ENCODE measurements around the gene GJB5.

Gene GJB5

DNA sequence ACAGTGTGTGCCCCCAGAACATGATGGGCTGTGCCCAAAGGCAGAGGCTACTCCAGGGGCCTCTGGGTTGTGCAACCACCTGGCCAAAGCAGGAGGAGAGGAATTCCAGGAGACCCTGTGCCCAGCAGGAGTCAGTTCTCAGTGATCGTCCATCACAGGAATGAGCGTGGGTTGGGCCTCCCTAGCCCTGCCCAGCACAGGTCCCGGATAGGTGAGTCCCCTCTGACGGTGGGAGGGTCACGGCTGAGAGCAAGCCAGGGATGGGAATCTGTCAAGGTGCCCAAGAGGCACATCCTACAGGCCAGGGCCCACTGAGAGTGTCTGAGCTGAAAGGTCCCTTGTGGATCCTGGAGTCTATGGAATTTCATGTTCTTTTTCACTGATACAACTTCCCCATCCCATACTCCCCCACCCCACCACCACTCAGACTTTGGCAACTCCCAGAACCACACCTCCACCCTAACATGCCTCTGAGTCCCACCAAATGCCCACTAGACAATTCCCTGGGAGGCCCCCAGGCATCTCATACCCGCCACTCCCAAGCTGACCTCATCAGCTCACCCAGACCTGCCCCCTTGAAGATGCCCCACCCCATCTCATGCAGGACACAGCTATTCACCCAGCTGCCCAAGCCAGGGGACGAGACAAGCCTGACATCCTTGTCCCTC lies 7.8 kb downstream of the GJB5 start:
- H3K4me3 ChIP-seq (ENCODE audit: low read length, poor library complexity, severe bottlenecking), result no peak overlapping the region
- H3K36me3 ChIP-seq (ENCODE audit: insufficient read depth, low read length), result no peaks in the 10 kb centered on the region
- no peak for TF ChIP-seq EZH2phosphoT487 (IDR thresholded peaks at IDR 0.05; ENCODE audit: borderline replicate concordance)
- TF ChIP-seq, protein P1, sequence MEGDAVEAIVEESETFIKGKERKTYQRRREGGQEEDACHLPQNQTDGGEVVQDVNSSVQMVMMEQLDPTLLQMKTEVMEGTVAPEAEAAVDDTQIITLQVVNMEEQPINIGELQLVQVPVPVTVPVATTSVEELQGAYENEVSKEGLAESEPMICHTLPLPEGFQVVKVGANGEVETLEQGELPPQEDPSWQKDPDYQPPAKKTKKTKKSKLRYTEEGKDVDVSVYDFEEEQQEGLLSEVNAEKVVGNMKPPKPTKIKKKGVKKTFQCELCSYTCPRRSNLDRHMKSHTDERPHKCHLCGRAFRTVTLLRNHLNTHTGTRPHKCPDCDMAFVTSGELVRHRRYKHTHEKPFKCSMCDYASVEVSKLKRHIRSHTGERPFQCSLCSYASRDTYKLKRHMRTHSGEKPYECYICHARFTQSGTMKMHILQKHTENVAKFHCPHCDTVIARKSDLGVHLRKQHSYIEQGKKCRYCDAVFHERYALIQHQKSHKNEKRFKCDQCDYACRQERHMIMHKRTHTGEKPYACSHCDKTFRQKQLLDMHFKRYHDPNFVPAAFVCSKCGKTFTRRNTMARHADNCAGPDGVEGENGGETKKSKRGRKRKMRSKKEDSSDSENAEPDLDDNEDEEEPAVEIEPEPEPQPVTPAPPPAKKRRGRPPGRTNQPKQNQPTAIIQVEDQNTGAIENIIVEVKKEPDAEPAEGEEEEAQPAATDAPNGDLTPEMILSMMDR (conservative IDR thresholded peaks at IDR 0.05; ENCODE audit: low read length), result no peak
- H3K9me3 ChIP-seq (ENCODE audit: insufficient read depth, low read depth, low read length), result no peaks in the 10 kb centered on the region
- no peaks in the 10 kb centered on the region for H3K79me2 ChIP-seq (ENCODE audit: insufficient read depth, low read length)
- H4K20me1 ChIP-seq (ENCODE audit: insufficient read depth, low read length, poor library complexity, severe bottlenecking), result no peaks in the 10 kb centered on the region
- H3K4me1 ChIP-seq (ENCODE audit: insufficient read depth, low read length, poor library complexity, severe bottlenecking), result no peaks in the 10 kb centered on the region
- no peak overlapping the region for H3K4me2 ChIP-seq (ENCODE audit: low read depth, low read length, poor library complexity, severe bottlenecking)
- H3K9me2 ChIP-seq (replicated peaks; ENCODE audit: low read depth, low read length), result no peaks in the 10 kb centered on the region
- H3K9ac ChIP-seq (ENCODE audit: low read depth, low read length, poor library complexity, severe bottlenecking), result no peak overlapping the region
- H3F3A ChIP-seq (ENCODE audit: low read depth), result no peaks in the 10 kb centered on the region
- no peak overlapping the region for H2AFZ ChIP-seq (ENCODE audit: low read length)
- H3K27me3 ChIP-seq (ENCODE audit: insufficient read depth, low read length, poor library complexity, severe bottlenecking), result no peaks in the 10 kb centered on the region

DNA sequence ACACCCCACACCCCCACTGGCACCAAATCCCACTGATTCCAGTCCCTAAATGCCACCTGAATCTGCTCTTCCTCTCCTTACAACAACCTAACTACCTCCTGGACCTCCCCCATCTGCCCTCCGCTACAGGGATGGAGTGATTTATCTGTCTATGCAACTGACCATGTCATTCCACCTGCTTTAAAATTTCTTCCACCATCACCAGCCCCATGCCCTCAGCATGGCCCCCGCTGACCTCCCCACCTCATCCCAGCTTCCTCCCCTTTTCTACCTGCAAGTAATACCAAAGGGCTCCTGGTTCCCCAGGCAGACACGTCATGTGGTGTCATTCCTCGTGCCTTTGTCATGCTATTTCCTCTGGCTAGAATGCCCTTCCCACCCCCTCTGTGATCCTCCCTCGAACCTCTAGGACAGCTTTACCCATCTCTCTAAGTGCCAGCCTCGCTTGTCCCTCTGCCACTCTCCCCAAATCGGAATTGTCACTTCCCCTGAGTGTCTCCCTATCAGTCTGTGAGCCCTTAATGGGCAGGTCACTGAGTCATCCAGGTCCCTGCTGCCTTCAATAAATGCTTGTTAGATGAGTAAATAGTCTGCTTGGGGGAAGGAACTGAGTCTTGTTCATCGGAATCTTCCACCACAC lies 8.4 kb downstream of the GJB5 start:
- Histone ChIP-seq H3F3A (ENCODE audit: low read depth) (no peaks in the 10 kb centered on the region), H3K4me1 (ENCODE audit: insufficient read depth, low read length, poor library complexity, severe bottlenecking) (no peaks in the 10 kb centered on the region), H3K36me3 (ENCODE audit: insufficient read depth, low read length) (no peaks in the 10 kb centered on the region), H3K4me3 (ENCODE audit: low read length, poor library complexity, severe bottlenecking) (no peak overlapping the region), H3K9ac (ENCODE audit: low read depth, low read length, poor library complexity, severe bottlenecking) (no peak overlapping the region), H2AFZ (ENCODE audit: low read length) (no peak overlapping the region), H3K9me3 (ENCODE audit: insufficient read depth, low read depth, low read length) (no peaks in the 10 kb centered on the region), H3K9me2 (replicated peaks; ENCODE audit: low read depth, low read length) (no peaks in the 10 kb centered on the region), H3K27me3 (ENCODE audit: insufficient read depth, low read length, poor library complexity, severe bottlenecking) (no peaks in the 10 kb centered on the region), H4K20me1 (ENCODE audit: insufficient read depth, low read length, poor library complexity, severe bottlenecking) (no peaks in the 10 kb centered on the region), H3K4me2 (ENCODE audit: low read depth, low read length, poor library complexity, severe bottlenecking) (no peak overlapping the region), H3K79me2 (ENCODE audit: insufficient read depth, low read length) (no peaks in the 10 kb centered on the region)
- TF ChIP-seq, protein P1 (conservative IDR thresholded peaks at IDR 0.05; ENCODE audit: low read length), result no peak
- no peak for TF ChIP-seq EZH2phosphoT487 (IDR thresholded peaks at IDR 0.05; ENCODE audit: borderline replicate concordance)

DNA sequence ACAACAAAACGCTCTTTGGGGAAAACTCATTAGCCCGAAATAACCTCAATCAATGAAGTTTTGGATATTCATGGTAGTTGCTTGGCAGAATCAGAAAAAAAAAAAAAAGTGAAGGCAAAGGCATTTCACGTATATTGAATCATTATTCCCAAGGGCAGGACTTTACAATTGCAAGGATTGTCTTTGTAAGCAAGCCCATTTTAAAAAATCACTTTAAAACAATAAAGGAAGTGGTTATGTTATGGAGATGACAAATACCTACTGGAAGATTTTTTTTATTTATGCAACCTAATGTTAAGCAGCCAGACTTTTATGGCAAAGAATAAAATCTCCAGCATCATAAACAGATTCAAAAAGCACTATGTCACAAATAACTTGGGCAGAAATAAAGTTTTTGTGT lies 14.0 kb downstream of the GJB5 start:
- Histone ChIP-seq H3K9ac (ENCODE audit: low read depth, low read length, poor library complexity, severe bottlenecking) (no peak overlapping the region), H3K9me2 (replicated peaks; ENCODE audit: low read depth, low read length) (no peaks in the 10 kb centered on the region), H4K20me1 (ENCODE audit: insufficient read depth, low read length, poor library complexity, severe bottlenecking) (no peaks in the 10 kb centered on the region), H3K4me2 (ENCODE audit: low read depth, low read length, poor library complexity, severe bottlenecking) (no peak overlapping the region), H3K27me3 (ENCODE audit: insufficient read depth, low read length, poor library complexity, severe bottlenecking) (no peaks in the 10 kb centered on the region), H3F3A (ENCODE audit: low read depth) (no peaks in the 10 kb centered on the region), H3K9me3 (ENCODE audit: insufficient read depth, low read depth, low read length) (no peaks in the 10 kb centered on the region), H3K4me1 (ENCODE audit: insufficient read depth, low read length, poor library complexity, severe bottlenecking) (no peaks in the 10 kb centered on the region), H2AFZ (ENCODE audit: low read length) (no peak overlapping the region), H3K36me3 (ENCODE audit: insufficient read depth, low read length) (no peaks in the 10 kb centered on the region), H3K4me3 (ENCODE audit: low read length, poor library complexity, severe bottlenecking) (no peak overlapping the region), H3K79me2 (ENCODE audit: insufficient read depth, low read length) (no peaks in the 10 kb centered on the region)
- TF ChIP-seq, protein P1 (conservative IDR thresholded peaks at IDR 0.05; ENCODE audit: low read length), result no peak
- no peak for TF ChIP-seq EZH2phosphoT487 (IDR thresholded peaks at IDR 0.05; ENCODE audit: borderline replicate concordance)
